HepG2 (cell line): ENCODE results near the gene CYYR1. TPM values are rescaled to one million over a fixed set of nuclear protein-coding genes. Genes with fewer than 3 reads are reported as not detected.

Source experiments
- ATAC-seq: fragments of 200-7000 bp; cut with Tn5 transposase; 3 replicates; pipeline ENCODE4 v1.9.1; 2020; ENCODE audit warnings: mild to moderate bottlenecking, moderate library complexity
- BruUV-seq: library from RNA; stranded (reverse); fragments of 400-500 nt; replicated peaks from 2 replicates; lab custom pipeline; 2021; lab: Mats Ljungman, UMichigan
- CTCF ChIA-PET: fragments of 300-600 bp; formaldehyde crosslinking; extraction: SDS; loops from one replicate; lab custom pipeline; 2021; ENCODE audit warnings: low total read pairs, inconsistent platforms, low intra/inter-chr PET ratio; lab: Yijun Ruan, JAX
- POLR2A ChIA-PET: fragments of 350-600 bp; sonication (Branson Sonifier 250); formaldehyde crosslinking; loops from one replicate; lab custom pipeline; 2020; ENCODE audit warnings: antibody characterized with exemption, inconsistent platforms; lab: Yijun Ruan, JAX
- DNase-seq: peaks from one replicate; pipeline ENCODE4 v3.0.0-alpha.2; 2015; ENCODE audit warnings: low spot score
- FAIRE-seq: peaks from 3 replicates; lab custom pipeline; 2011; peaks lifted over from hg19 to GRCh38; lab: Jason Lieb, UNC
- H2AFZ ChIP-seq: one replicate; pipeline ENCODE4 v1.6.1; 2011; ENCODE audit warnings: low read length, inconsistent platforms
- H3K27ac ChIP-seq: fragments of 300-600 bp; 3 replicates; pipeline ENCODE4 v1.8.0; 2011; ENCODE audit warnings: mixed run types, mild to moderate bottlenecking, mixed read lengths, low read length, inconsistent platforms; ENCODE audit not compliant: insufficient read depth; ENCODE audit errors: extremely low read length
- H3K27me3 ChIP-seq, 2 experiments: fragments of 200-600 bp in 1 of 2; 2 replicates in 1 of 2; 3 replicates in 1 of 2; pipeline versions ENCODE4 v1.6.0 to v1.8.0; 2011; ENCODE audit warnings: low read length in 2 of 2, mild to moderate bottlenecking in 2 of 2, moderate library complexity in 2 of 2, inconsistent platforms in 1 of 2; ENCODE audit not compliant: insufficient read depth in 2 of 2, control insufficient read depth in 1 of 2
- H3K36me3 ChIP-seq, 2 experiments: fragments of 200-600 bp in 1 of 2; replicated peaks in 1 of 2; 2 replicates in 1 of 2; 3 replicates in 1 of 2; pipeline versions ENCODE4 v1.5.1 to v1.8.0; 2011; ENCODE audit warnings: low read length in 2 of 2, inconsistent platforms in 1 of 2; ENCODE audit not compliant: insufficient read depth in 2 of 2, control insufficient read depth in 1 of 2
- H3K4me1 ChIP-seq: 2 replicates; pipeline ENCODE4 v1.5.1; 2012; ENCODE audit warnings: low read length, inconsistent platforms; ENCODE audit not compliant: insufficient read depth
- H3K4me2 ChIP-seq: 2 replicates; pipeline ENCODE4 v1.6.0; 2011; ENCODE audit warnings: low read depth, low read length, inconsistent platforms
- H3K4me3 ChIP-seq, 3 experiments: fragments of 200-600 bp in 1 of 3; sonication (generic), shearing (Covaris generic) in 1 of 3; replicated peaks in 1 of 3; 2 replicates each; pipeline ENCODE4 v1.5.1; 2011 to 2016; ENCODE audit warnings: low read length in 3 of 3, inconsistent platforms in 2 of 3, low read depth in 2 of 3, mild to moderate bottlenecking in 2 of 3, control low read depth in 1 of 3, mixed read lengths in 1 of 3; ENCODE audit not compliant: insufficient read depth in 1 of 3
- H3K79me2 ChIP-seq: one replicate; pipeline ENCODE4 v1.6.1; 2011; ENCODE audit warnings: low read length, inconsistent platforms; ENCODE audit not compliant: insufficient read depth
- H3K9ac ChIP-seq: 2 replicates; pipeline ENCODE4 v1.6.0; 2011; ENCODE audit warnings: mild to moderate bottlenecking, low read depth, low read length, inconsistent platforms; ENCODE audit not compliant: insufficient read depth
- H3K9me3 ChIP-seq: 2 replicates; pipeline ENCODE4 v1.5.1; 2012; ENCODE audit warnings: mild to moderate bottlenecking, low read length
- H4K20me1 ChIP-seq: 2 replicates; pipeline ENCODE4 v1.6.0; 2011; ENCODE audit warnings: inconsistent platforms, mild to moderate bottlenecking, low read length, moderate library complexity; ENCODE audit not compliant: insufficient read depth
- AKAP8 ChIP-seq: sonication (generic); formaldehyde crosslinking; IDR thresholded peaks from 2 replicates; pipeline ENCODE4 v1.5.1; 2020; ENCODE audit warnings: mild to moderate bottlenecking, missing genetic modification reagents
- FOXA3 ChIP-seq: IDR thresholded peaks from 2 replicates; pipeline ENCODE4 v1.6.1; 2016; ENCODE audit warnings: missing genetic modification reagents, missing compliant biosample characterization
- HDAC2 ChIP-seq: sonication (generic); formaldehyde crosslinking; IDR thresholded peaks from 2 replicates; pipeline ENCODE4 v1.4.0; 2020; ENCODE audit warnings: missing genetic modification reagents
- HNRNPLL ChIP-seq: fragments of 200-400 bp; formaldehyde crosslinking; IDR thresholded peaks from 2 replicates; pipeline ENCODE4 v1.6.1; 2017; ENCODE audit warnings: mild to moderate bottlenecking, low read depth, low read length; ENCODE audit not compliant: poor library complexity, severe bottlenecking
- KLF12 ChIP-seq: sonication (generic); formaldehyde crosslinking; IDR thresholded peaks from 2 replicates; pipeline ENCODE4 v1.4.0; 2020; ENCODE audit warnings: missing genetic modification reagents, borderline replicate concordance
- PITX1 ChIP-seq: sonication (generic); formaldehyde crosslinking; IDR thresholded peaks from 2 replicates; pipeline ENCODE4 v1.5.1; 2020; ENCODE audit warnings: mild to moderate bottlenecking, missing genetic modification reagents
- ZKSCAN5 ChIP-seq: sonication (generic); formaldehyde crosslinking; IDR thresholded peaks from 2 replicates; pipeline ENCODE4 v1.5.1; 2020; ENCODE audit warnings: mild to moderate bottlenecking, missing genetic modification reagents
- ZNF10 ChIP-seq: sonication (generic); formaldehyde crosslinking; IDR thresholded peaks from 2 replicates; pipeline ENCODE4 v1.4.0; 2020; ENCODE audit warnings: mild to moderate bottlenecking, low read depth, missing genetic modification reagents, borderline replicate concordance
- ZNF124 ChIP-seq: sonication (generic); formaldehyde crosslinking; IDR thresholded peaks from 2 replicates; pipeline ENCODE4 v1.4.0; 2020; ENCODE audit warnings: missing genetic modification reagents
- ZNF761 ChIP-seq: sonication (generic); formaldehyde crosslinking; conservative IDR thresholded peaks from 2 replicates; pipeline ENCODE4 v1.4.0; 2020; ENCODE audit warnings: mild to moderate bottlenecking, missing genetic modification reagents
- ZNF776 ChIP-seq: sonication (generic); formaldehyde crosslinking; IDR thresholded peaks from 2 replicates; pipeline ENCODE4 v1.4.0; 2020; ENCODE audit warnings: mild to moderate bottlenecking, missing genetic modification reagents
- ZNF891 ChIP-seq: sonication (generic); formaldehyde crosslinking; IDR thresholded peaks from 2 replicates; pipeline ENCODE4 v1.5.0; 2020; ENCODE audit warnings: mild to moderate bottlenecking, missing genetic modification reagents
- WGBS: methylation state at CpG from one replicate; pipeline ENCODE4 v1.1.6; 2017; ENCODE audit warnings: low lambda C conversion rate; 5-methylcytosine and 5-hydroxymethylcytosine counted together
- in situ Hi-C: cut with HindIII; loops from 2 replicates; pipeline ENCODE4 v1.10.0; 2017; ENCODE audit warnings: low pct_unique_long_range_greater_than_20kb; ENCODE audit not compliant: extremely low pct_ligation_motif_present
- intact Hi-C: fragments of 100-400 bp; cut with micrococcal nuclease; formaldehyde crosslinking; loops from one replicate; pipeline ENCODE4 v1.10.0; 2022; ENCODE audit not compliant: unreplicated experiment
- polyA plus RNA-seq, 8 experiments: library from polyadenylated mRNA; depleted of rRNA in 3 of 8; stranded (reverse) in 7 of 8; unstranded in 1 of 8; fragments of >200 nt; fragmentation: Illumina TruSeq in 4 of 8; extraction: Trizol in 4 of 8; gene quantifications; 2 replicates each; pipeline versions ENCODE4 v1.2.1 to v1.2.3, GENCODE V29; 2011 to 2016; ENCODE audit warnings: low read depth in 4 of 8, missing spikeins in 1 of 8, mixed read lengths in 1 of 8; ENCODE audit not compliant: insufficient read depth in 1 of 8
- total RNA-seq, 5 experiments: library from RNA; depleted of rRNA; stranded (reverse); fragments of >200 nt; fragmentation: Illumina TruSeq; extraction: Trizol; gene quantifications; 2 replicates each; pipeline ENCODE4 v1.2.3, GENCODE V29; 2016; ENCODE audit warnings: low read depth in 1 of 5
- TF ChIP-seq, protein P1 (sequence below): sonication (generic); formaldehyde crosslinking; IDR thresholded peaks from 2 replicates; pipeline ENCODE4 v1.5.1; 2020; ENCODE audit warnings: missing genetic modification reagents, mild to moderate bottlenecking, borderline replicate concordance
- TF ChIP-seq, protein P2 (sequence below), 2 experiments: IDR thresholded peaks; 2 replicates each; pipeline ENCODE4 v1.6.1; 2011 to 2012; ENCODE audit warnings: low read length in 2 of 2, borderline replicate concordance in 1 of 2, low read depth in 1 of 2, mild to moderate bottlenecking in 1 of 2, moderate library complexity in 1 of 2

CYYR1 gene
- total and polyA plus RNA-seq, 2 of the 13 experiments (the other 11 are each of a cell fraction or from before 2014, with no cell fraction given) = not detected

DNA sequence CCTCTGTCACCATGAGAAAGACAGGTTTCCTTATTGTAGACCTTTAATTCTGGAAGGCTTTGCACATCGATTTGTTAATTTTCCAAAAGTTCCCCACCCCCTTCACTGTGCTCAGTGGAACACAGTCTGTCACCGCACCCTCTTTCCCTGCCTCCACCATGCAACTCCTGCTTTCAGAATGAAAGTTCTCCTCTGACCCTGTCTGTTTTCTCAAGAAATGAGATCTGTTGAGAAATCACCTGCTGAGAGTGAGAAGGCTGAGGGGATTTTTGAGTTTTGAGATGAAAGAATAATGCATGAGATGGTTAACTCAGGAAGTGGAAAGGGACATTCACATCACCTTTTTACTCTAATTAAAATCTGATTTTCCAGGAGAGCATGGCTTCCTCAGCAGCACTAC, 99.6 kb downstream of the CYYR1 start:
- intact Hi-C loops = no loop called here
- H2AFZ ChIP-seq = no peak overlapping the region
- H3K4me2 ChIP-seq = no peak overlapping the region
- ChIA-PET POLR2A (no interaction called here), CTCF (no interaction called here)
- in situ Hi-C loops = no loop called here
- WGBS = 19% methylated on average over 2 of the region's 2 CpGs
- DNase-seq (no peak), FAIRE-seq (no peak), ATAC-seq (no peak)
- H3K27ac ChIP-seq = no peak overlapping the region
- H3K79me2 ChIP-seq = no peaks in the 10 kb centered on the region
- TF ChIP-seq HNRNPLL = no peak
- no peak for TF ChIP-seq ZNF776 (CRISPR knock-in tag)
- TF ChIP-seq, protein P1, sequence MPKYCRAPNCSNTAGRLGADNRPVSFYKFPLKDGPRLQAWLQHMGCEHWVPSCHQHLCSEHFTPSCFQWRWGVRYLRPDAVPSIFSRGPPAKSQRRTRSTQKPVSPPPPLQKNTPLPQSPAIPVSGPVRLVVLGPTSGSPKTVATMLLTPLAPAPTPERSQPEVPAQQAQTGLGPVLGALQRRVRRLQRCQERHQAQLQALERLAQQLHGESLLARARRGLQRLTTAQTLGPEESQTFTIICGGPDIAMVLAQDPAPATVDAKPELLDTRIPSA (CRISPR knock-in tag) = no peak
- TF ChIP-seq ZNF124 (CRISPR knock-in tag) = no peak
- TF ChIP-seq ZNF761 (CRISPR knock-in tag) = no peak
- no peak for TF ChIP-seq PITX1 (CRISPR knock-in tag)
- TF ChIP-seq HDAC2 (CRISPR knock-in tag) = no peak
- H3K9me3 ChIP-seq = peaks cover 75% of the 10 kb centered on the region
- no peak overlapping the region for H3K4me3 ChIP-seq
- no peaks in the 10 kb centered on the region for H4K20me1 ChIP-seq
- no peaks in the 10 kb centered on the region for H3K27me3 ChIP-seq
- no peaks in the 10 kb centered on the region for H3K36me3 ChIP-seq
- no peaks in the 10 kb centered on the region for H3K4me1 ChIP-seq
- BruUV-seq = no TSS peak
- no peak overlapping the region for H3K9ac ChIP-seq

DNA sequence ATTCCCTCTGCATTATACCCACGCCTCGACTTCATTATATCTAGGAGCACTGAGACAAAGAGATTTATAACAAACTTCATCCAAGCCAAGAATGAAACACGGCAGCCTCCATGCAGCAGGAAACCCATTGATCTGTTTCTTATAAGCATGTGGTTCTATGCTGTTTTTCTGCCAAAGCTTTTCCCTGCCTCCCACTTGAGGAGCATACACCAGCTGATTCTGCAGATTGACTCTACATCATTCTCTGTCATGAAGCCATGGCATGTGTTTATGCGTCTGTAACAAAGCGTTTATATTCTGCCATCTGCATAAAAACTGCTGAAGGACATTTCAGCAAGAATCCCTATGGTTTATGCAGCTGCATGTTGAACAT, 102.0 kb downstream of the CYYR1 start:
- in situ Hi-C loops (no loop called here), intact Hi-C loops (no loop called here)
- POLR2A ChIA-PET = no interaction called here
- FAIRE-seq (no peak), ATAC-seq (no peak), DNase-seq (no peak)
- BruUV-seq = no TSS peak
- H3K9ac ChIP-seq = no peak overlapping the region
- no peaks in the 10 kb centered on the region for H3K4me1 ChIP-seq
- no peak overlapping the region for H2AFZ ChIP-seq
- WGBS = 14% methylated on average over 5 of the region's 5 CpGs
- CTCF ChIA-PET = no interaction called here
- H3K27me3 ChIP-seq = no peaks in the 10 kb centered on the region
- H3K27ac ChIP-seq = no peak overlapping the region
- H3K9me3 ChIP-seq = peaks cover 76% of the 10 kb centered on the region
- no peak overlapping the region for H3K4me2 ChIP-seq
- TF ChIP-seq AKAP8 (CRISPR knock-in tag) (no peak), ZNF776 (CRISPR knock-in tag) (no peak), ZKSCAN5 (no peak), KLF12 (CRISPR knock-in tag) (no peak), FOXA3 (CRISPR knock-in tag) (no peak), ZNF10 (CRISPR knock-in tag) (no peak), ZNF891 (no peak)
- TF ChIP-seq, protein P2, sequence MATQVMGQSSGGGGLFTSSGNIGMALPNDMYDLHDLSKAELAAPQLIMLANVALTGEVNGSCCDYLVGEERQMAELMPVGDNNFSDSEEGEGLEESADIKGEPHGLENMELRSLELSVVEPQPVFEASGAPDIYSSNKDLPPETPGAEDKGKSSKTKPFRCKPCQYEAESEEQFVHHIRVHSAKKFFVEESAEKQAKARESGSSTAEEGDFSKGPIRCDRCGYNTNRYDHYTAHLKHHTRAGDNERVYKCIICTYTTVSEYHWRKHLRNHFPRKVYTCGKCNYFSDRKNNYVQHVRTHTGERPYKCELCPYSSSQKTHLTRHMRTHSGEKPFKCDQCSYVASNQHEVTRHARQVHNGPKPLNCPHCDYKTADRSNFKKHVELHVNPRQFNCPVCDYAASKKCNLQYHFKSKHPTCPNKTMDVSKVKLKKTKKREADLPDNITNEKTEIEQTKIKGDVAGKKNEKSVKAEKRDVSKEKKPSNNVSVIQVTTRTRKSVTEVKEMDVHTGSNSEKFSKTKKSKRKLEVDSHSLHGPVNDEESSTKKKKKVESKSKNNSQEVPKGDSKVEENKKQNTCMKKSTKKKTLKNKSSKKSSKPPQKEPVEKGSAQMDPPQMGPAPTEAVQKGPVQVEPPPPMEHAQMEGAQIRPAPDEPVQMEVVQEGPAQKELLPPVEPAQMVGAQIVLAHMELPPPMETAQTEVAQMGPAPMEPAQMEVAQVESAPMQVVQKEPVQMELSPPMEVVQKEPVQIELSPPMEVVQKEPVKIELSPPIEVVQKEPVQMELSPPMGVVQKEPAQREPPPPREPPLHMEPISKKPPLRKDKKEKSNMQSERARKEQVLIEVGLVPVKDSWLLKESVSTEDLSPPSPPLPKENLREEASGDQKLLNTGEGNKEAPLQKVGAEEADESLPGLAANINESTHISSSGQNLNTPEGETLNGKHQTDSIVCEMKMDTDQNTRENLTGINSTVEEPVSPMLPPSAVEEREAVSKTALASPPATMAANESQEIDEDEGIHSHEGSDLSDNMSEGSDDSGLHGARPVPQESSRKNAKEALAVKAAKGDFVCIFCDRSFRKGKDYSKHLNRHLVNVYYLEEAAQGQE (IDR thresholded peaks at IDR 0.05; ENCODE audit: borderline replicate concordance in 1 of 2, low read depth in 1 of 2, low read length in 2 of 2) = no peak
- no peaks in the 10 kb centered on the region for H3K79me2 ChIP-seq
- no peaks in the 10 kb centered on the region for H4K20me1 ChIP-seq
- no peaks in the 10 kb centered on the region for H3K36me3 ChIP-seq
- no peak overlapping the region for H3K4me3 ChIP-seq
